ENCODE results near the gene FRMPD4. TPM values are rescaled to one million over a fixed set of nuclear protein-coding genes. Genes with fewer than 3 reads are reported as not detected.

FRMPD4 gene
- total RNA-seq, 1 donor from 2014 or later = 1.7 TPM

- TF ChIP-seq CTCF (IDR thresholded peaks at IDR 0.05) = no peak
- no peak overlapping the region for H3K4me3 Mint-ChIP-seq (ENCODE audit: unreplicated experiment)
- no peaks in the 10 kb centered on the region for H3K4me1 Mint-ChIP-seq (ENCODE audit: unreplicated experiment)
- no peak for DNase-seq (ENCODE audit: extremely low spot score, unreplicated experiment)
- no peak overlapping the region for H3K27ac Mint-ChIP-seq (ENCODE audit: unreplicated experiment)
- H3K27me3 Mint-ChIP-seq (ENCODE audit: unreplicated experiment) = peaks cover 4% of the 10 kb centered on the region
- H3K9me3 Mint-ChIP-seq (ENCODE audit: unreplicated experiment) = peaks cover 3% of the 10 kb centered on the region
- no peaks in the 10 kb centered on the region for H3K36me3 Mint-ChIP-seq (ENCODE audit: unreplicated experiment)
These were observed 609.2 kb downstream of the FRMPD4 start for GRCh38 chrX:12747433-12747832.

GRCh38 chrX:12751887-12752286 is 613.6 kb downstream of the FRMPD4 start:
- H3K27ac Mint-ChIP-seq (ENCODE audit: unreplicated experiment) = no peak overlapping the region
- no peak overlapping the region for H3K4me3 Mint-ChIP-seq (ENCODE audit: unreplicated experiment)
- H3K9me3 Mint-ChIP-seq (ENCODE audit: unreplicated experiment) = peaks cover 4% of the 10 kb centered on the region
- H3K36me3 Mint-ChIP-seq (ENCODE audit: unreplicated experiment) = no peaks in the 10 kb centered on the region
- no peaks in the 10 kb centered on the region for H3K27me3 Mint-ChIP-seq (ENCODE audit: unreplicated experiment)
- H3K4me1 Mint-ChIP-seq (ENCODE audit: unreplicated experiment) = no peaks in the 10 kb centered on the region
- TF ChIP-seq CTCF (IDR thresholded peaks at IDR 0.05) = no peak
- no peak for DNase-seq (ENCODE audit: extremely low spot score, unreplicated experiment)

- H3K27ac Mint-ChIP-seq (ENCODE audit: unreplicated experiment) = no peak overlapping the region
- H3K27me3 Mint-ChIP-seq (ENCODE audit: unreplicated experiment) = peaks cover 4% of the 10 kb centered on the region
- H3K4me1 Mint-ChIP-seq (ENCODE audit: unreplicated experiment) = no peaks in the 10 kb centered on the region
- DNase-seq (ENCODE audit: extremely low spot score, unreplicated experiment) = no peak
- peaks cover 9% of the 10 kb centered on the region for H3K9me3 Mint-ChIP-seq (ENCODE audit: unreplicated experiment)
- no peak for TF ChIP-seq CTCF (IDR thresholded peaks at IDR 0.05)
- no peak overlapping the region for H3K4me3 Mint-ChIP-seq (ENCODE audit: unreplicated experiment)
- H3K36me3 Mint-ChIP-seq (ENCODE audit: unreplicated experiment) = no peaks in the 10 kb centered on the region
These were observed 615.1 kb downstream of the FRMPD4 start for GRCh38 chrX:12753366-12753765.

GRCh38 chrX:12758291-12758690 is 620.0 kb downstream of the FRMPD4 start:
- DNase-seq (ENCODE audit: extremely low spot score, unreplicated experiment) = no peak
- Mint-ChIP-seq H3K4me3 (ENCODE audit: unreplicated experiment) (no peak overlapping the region), H3K9me3 (ENCODE audit: unreplicated experiment) (peaks cover 6% of the 10 kb centered on the region), H3K4me1 (ENCODE audit: unreplicated experiment) (no peaks in the 10 kb centered on the region), H3K36me3 (ENCODE audit: unreplicated experiment) (no peaks in the 10 kb centered on the region), H3K27ac (ENCODE audit: unreplicated experiment) (no peak overlapping the region), H3K27me3 (ENCODE audit: unreplicated experiment) (peaks cover 4% of the 10 kb centered on the region)
- no peak for TF ChIP-seq CTCF (IDR thresholded peaks at IDR 0.05)

- Mint-ChIP-seq H3K9me3 (ENCODE audit: unreplicated experiment) (peaks cover 7% of the 10 kb centered on the region), H3K27ac (ENCODE audit: unreplicated experiment) (no peak overlapping the region), H3K4me1 (ENCODE audit: unreplicated experiment) (peaks cover 3% of the 10 kb centered on the region), H3K4me3 (ENCODE audit: unreplicated experiment) (no peak overlapping the region), H3K36me3 (ENCODE audit: unreplicated experiment) (no peaks in the 10 kb centered on the region), H3K27me3 (ENCODE audit: unreplicated experiment) (peaks cover 22% of the 10 kb centered on the region)
- no peak for DNase-seq (ENCODE audit: extremely low spot score, unreplicated experiment)
- no peak for TF ChIP-seq CTCF (IDR thresholded peaks at IDR 0.05)
These were observed 629.6 kb downstream of the FRMPD4 start for GRCh38 chrX:12767856-12768255.

All from osteocyte (in vitro differentiated cells).